NCI-H748 treated with DMSO at 0.1 percent for 48 hours (cell line): Measurements from ENCODE around the gene VPS29.
"Not testable (repeated sequence)": the region's sequence is repeated elsewhere in the genome, so short reads cannot be mapped to it uniquely, and the experiment has no call there.

Source experiments
- DNase-seq: peaks from one replicate; lab custom pipeline; 2025; lab: John Stamatoyannopoulos, UW

The VPS29 gene

DNA sequence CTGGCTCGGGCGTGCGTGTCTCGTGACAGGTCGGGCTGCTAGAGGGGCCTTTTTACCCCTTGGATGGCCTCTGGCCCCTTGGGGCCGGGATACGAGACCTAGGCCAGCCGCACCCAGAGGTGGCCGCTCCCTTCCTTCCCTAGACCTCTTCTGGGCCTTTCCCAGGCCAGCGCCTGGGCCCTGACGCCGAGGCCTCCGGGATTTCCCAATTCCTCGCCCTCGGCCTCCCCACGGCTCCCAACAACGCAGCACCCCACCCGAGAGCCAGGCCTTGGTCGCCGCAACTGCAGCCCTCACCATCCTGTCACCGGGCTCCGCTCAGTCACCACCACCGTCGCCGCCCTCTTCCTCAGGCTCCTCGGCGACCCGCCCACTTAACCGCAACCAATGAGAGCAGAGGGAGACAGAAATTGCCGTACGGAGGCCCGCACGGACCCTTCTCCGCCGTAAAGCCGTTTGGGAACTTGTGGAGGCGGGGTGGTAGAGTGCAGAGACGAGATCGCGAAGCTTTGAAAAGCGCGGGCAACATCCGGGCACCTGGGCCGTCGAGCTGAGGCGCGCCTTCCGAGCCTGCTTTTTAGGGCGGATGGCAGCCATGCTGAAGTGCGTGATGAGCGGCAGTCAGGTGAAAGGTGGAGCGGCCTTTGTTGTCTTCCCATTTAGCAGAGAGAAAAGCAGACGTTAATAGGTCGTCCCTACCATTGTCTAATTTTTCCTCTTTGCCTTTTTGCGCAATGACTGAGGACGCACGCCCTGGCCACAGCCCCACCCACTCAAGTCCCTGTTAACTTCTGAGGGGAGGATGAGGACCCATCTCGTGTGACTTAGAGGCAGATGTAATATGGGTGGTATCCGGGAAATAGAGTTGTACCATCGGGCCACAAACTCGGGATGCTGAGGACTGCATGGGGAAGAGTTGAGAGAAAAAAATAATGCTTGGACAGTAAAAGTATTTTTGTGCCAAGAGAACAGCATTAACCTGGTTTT is at the start of gene VPS29, which contains the start of gene RAD9B:
VPS29 (minus strand) TSS at position 360 of the 987 bp plus-strand sequence; CDS start at position 300, 60 bp downstream.
RAD9B (plus strand) TSS at position 580 of the 987 bp plus-strand sequence; CDS start at position 587, 7 bp downstream.
- DNase-seq, result peak; percentile 95

DNA sequence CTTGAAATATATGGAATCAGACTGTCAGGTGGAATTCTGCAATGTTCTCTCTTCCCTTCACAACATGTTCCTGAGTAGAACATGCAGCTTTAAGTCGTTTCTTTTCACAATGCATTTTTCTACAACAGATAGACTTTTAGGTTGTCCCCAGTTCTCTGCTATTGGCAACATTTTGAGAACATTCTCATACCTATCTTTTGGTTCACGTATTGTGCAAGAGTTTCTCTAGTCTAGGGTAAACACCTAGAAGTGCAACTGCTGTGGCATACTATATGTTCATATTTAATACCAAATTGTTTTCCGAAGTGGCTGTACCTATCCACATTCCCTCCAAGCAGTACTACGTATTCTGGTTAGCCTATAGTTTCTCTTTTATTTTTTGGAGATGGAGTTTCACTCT is 49.1 kb upstream of the VPS29 start:
- DNase-seq, result no peak

DNA sequence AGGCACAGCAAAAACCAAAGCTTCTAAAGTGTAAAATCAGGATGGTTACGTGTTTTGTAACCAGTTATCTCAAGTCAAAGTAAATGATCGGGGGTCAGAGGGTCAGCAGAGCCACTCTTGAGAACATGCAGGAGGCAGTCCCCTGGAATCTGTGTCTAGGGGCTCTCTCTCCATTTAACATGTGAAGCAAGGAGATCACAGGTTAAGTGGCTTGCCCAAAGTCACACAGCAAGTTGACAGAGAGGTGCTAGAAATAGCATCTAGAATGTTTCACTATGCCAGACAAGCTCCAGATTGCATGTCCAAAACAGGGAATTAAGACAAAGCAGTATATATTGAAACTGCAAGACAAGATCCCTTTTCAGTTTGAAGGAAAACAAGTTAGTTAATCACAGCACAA is 47.8 kb upstream of the VPS29 start:
- DNase-seq, result no peak

DNA sequence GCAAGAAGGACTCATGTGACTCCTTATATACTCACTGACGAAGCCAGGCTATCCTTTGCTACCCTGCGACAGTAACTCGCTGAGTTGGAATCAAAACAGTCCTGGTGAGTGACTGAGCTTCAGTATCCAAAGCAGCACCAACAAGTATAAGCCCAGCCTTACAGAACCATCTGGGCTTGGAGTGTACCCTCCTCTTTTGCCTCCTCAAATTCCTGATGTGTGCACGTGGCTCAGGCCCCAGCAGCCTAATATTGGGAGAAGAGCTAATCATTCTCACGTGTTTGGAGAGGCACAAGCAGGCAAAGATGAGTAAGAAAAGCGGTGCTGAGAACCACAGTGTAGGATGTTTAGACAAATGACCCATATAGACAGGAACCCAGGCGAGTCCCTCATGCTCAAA is 46.8 kb upstream of the VPS29 start:
- no peak for DNase-seq

DNA sequence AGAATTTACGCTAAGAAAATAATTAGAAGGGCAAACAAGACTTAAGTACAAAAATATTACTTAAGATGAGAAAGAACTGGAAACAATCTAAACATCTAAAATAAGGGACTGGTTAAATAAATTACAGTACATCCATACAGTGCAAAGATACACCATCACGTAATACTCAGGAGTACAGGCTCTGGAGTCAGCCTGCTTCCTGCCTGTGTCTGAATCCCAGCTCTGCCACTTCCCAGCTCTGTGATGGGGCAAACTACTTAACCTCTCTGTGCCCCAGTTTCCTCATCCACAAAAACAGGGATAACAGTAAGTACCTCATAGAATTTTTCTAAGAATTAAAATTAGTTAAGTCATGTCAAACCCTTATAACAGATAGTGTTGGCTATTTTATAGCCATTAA is 45.2 kb upstream of the VPS29 start:
- DNase-seq, result no peak

DNA sequence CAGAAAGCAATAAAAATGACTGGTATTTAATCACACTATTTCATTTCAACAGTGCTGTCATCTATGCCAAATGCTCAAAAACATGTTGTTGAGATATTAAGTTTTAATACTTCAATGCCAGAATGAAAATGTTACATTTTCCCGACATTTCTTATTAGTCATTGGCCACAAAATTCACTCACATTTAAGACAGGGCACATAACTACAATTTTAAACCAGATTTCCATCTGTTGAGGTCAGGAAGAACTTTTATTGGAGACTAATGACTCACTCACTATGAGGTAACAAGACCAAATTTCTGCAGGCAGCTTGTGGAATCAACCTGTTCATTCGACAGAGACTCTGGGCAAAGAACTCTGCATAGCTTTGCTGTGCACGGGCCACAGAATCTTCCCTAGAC is 44.4 kb upstream of the VPS29 start:
- DNase-seq, result no peak

DNA sequence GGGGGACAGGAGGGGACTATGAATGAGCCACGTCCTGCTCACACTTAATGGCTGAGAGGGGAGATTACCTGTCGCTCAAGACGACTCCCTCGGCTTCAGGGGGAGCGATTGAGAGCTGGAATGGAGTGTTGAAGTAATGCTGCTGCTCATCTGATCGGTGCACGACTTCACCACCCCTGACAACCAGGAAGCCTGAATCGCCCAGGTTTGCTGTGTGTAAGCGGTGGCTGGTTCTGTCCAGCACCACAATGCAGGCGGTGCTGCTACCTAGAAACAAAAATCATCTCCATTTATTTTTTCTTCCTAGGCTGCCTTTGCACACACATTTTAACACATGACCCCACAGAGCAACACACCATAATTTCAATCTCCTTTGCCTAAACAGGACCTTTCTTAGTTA is 43.9 kb upstream of the VPS29 start:
- DNase-seq, result no peak

DNA sequence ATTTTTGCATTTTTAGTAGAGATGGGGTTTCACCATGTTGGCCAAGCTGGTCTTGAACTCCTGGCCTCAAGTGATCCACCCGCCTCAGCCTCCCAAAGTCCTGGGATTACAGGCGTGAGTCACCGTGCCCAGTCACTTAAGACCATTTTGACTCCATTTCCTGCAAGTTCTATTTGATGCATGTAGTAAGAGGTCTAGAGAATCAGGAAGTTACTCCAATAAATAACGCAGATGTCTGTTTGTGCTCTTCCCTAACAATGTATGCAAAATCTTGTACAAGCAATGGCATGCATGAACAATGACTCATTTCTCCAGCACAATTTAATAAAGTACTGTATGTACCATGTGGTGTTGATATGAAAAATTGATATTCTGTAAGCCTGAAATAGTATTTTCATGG is 43.3 kb upstream of the VPS29 start:
- not testable (repeated sequence) for DNase-seq

DNA sequence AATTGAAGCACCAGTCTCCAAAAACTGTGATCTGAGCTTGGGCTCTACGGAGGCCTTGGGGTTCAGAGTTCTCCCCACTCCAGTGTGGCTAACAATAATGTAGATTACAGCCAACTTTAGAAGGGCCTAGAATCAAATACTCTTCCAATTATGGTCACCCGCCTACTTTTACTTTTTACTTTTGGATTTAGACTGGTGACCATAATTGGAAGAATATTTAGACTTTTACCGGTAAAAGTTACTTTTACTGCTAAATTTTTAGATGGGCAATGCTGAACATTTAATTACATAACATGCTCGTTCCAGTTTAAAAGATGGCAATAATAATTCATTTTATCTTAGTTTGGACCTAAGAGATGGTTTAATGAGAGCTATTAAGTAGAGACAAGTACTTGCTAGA is 42.1 kb upstream of the VPS29 start:
- no peak for DNase-seq

DNA sequence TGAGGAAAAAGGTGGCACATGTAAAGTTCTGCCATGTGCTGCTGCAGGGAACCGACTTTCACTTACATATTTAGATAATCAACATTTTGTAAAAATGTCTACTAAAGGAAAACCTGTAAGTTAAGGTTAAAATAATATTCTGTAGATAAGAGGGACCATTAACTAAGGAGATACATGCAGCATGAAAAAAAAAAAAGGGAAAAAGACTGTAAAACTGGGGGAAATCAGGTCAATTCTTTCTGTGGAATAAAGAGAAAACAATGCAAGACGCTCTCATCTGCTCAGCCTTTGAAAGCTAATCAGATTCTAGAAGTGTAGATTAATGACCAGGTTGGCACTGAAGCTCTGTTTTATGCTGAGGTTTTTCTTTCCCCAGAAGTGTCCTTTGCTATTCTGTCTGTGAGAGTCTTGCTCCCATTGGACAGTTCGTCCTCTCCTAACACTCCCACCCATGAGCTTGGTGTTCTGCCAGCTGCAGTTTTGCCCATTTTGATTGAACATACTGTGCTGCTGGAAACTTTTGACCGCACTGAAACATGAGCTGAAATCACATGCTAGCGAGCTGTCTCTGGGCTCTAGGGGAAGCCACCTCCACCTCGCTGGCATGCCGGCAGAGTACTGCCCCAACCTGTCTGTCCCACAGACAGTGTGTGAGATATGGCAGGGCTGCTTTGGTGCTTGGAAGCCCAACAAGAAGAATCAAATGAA is 41.5 kb upstream of the VPS29 start:
- no peak for DNase-seq

DNA sequence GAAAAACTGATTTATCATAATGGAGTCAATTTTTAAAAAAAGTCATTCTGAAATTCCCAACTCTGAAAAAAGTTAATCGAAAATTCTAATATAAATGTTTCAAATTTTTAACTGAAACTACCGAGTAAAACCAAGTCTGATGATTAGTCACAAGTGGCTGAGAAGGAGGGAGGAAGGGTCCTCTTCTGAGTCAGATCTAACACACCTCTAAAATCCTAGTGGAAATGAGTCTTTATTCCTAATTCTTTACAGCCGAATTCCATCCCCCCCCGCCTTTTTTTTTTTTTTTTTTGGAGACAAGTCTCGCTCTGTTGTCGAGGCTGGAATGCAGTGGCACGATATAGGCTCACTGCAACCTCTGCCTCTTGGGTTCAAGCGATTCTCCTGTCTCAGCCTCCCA is 38.1 kb upstream of the VPS29 start:
- DNase-seq, result no peak

DNA sequence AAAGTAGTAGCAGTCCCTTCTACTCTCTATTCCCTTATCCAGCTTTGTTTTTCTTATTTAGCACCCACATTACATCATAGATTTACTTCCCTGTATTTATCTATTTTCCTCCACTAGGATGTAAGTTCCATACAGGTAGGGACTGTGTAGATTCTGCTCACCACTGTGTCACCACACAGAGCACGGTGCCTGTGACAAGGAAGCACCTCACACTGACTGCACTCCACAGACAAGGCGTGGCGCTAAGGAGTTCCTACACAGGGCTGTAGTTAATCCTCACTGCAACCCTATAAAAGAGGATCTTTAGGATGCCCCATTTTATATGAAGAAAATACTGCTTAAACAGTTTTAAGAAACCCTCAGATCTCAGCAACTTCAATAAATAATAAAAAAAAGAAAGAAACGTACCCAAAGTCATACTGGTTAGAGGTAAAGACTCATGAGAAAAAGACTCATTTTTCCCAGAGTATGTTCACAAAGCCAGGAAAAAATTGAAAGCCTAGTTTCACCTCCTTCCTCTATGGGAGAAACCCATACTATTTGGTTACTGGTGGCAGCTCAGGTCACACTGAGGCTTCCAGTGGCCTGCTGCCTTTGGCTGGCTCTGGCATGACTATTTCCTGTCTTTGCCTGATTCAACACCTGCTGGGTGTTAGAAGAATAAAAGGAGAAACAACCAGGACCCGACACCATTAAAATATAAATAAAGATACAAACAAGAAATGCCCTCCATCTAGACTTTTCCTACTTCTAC is 37.1 kb upstream of the VPS29 start:
- no peak for DNase-seq

DNA sequence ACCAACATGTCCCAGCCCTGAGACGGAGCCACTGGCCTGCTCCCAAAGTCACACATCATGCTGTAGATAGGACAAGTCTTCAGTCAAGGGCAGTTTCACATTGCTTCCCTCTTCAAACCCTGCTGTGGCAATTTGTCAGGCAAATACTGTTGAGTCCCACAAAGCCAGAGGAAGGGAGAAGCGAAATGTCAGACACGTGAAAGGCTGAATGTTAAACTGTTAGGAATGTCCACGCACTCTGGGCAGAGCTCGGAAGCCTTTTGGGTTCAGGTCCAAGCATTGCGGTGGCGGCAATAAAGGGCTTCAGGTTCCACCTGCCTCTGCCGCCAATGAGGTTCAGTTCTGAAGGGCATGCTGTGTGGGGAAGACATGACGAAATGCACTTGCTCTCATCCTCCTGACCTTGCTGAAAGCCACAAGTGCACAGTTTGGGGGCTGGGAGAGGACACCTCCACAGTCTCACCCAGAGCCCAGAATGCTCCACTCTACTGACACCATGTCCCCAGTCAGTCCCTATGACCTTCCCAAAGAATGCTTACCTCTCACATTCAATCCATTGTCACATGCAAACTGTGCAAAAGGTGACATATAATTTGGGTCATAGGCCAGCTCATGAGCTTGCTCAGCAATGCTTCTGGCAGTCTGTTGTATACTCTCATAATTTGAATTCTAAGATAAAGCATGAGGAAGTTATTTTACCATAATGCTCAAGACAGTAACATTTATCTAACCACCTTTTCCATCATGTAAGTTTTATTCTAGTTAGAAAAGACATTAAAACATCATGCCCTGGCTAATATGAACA is 35.9 kb upstream of the VPS29 start:
- DNase-seq, result no peak

DNA sequence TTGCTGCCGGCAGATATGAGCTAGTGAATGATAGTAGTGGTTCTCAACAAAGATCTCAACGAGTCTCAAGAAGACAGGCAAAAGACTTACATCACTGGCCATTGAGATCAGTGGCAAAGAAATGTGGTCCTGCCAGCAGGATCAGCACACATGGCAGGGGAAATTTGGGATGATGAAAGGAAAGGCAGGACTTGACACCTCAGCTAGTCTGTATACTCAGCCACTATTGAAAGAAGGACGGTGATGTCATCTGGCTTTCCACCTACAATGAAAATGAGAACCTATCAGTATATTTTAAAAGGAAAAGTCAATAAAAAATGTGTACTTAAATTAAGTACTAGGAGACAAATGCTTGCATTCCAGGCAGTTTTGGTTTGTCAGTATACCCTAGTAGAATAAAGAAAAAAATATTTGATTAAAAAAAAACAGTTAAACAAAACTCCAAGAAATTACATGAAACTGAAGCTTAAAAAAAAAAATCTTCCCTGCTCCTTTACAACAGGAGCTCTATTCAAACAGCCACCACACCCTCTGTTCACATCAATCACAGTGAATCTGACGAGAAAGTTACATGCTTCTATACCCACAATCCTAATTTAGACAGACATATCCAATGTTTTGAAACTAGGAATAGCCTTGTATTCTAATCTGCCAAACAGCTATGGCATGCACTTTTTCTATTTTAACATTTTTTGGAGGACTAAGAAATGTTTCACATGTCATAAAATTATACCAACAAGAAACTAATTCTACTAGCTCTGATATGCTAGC is 35.1 kb upstream of the VPS29 start:
- no peak for DNase-seq

DNA sequence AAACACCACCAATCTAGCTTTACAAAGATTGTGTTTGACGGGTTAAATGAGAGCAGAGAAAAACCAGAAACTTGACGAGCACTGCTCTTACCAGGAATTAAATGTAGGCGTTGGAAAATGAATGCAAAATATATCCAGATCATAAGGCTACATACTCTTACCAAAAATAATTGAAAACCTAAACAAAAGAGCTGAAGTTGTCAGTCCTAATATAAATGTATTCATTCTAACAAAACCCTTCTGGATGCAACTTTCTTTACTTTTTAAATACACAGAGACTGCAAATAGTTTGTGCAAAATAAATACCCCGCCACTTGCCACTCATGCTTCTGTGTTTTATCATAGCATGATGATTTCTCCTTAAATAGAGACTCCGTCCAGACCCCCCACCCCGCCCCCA is 32.9 kb upstream of the VPS29 start:
- DNase-seq, result no peak

DNA sequence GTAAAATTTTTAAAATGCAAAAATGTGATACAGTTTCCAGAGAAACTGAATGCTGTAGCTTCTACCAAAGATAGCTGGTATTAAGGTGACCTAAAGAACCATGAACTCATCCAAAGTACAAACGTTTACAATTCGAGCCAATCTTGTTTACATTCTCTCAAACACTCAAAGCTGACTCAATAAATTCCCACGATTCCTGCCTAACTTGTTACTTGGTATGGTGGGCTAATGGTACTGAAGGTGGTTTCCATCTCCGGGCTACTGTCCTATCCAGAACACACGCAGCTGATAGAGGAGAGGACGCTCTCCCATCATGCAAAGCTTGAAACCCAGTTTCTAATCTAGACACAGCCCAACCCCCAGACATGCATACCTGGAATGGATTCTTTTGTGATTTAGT is 31.7 kb upstream of the VPS29 start:
- no peak for DNase-seq

DNA sequence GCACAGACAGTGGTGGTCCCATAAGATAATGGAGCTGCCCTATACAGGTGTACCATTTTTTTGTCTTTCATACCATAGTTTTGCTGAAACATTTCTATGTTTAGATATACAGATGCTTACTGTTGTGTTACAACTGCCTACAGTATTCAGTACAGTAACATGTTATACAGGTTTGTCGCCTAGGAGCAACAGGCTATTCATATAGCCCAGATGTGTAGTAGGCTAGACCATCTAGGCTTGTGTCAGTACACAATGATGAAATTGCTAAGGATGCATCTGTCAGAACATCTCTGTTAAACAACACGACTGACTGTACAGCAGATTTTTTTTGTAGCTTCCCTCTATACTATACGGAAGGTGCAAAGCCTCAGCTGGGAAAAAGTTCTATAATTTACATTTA is 30.7 kb upstream of the VPS29 start:
- no peak for DNase-seq

DNA sequence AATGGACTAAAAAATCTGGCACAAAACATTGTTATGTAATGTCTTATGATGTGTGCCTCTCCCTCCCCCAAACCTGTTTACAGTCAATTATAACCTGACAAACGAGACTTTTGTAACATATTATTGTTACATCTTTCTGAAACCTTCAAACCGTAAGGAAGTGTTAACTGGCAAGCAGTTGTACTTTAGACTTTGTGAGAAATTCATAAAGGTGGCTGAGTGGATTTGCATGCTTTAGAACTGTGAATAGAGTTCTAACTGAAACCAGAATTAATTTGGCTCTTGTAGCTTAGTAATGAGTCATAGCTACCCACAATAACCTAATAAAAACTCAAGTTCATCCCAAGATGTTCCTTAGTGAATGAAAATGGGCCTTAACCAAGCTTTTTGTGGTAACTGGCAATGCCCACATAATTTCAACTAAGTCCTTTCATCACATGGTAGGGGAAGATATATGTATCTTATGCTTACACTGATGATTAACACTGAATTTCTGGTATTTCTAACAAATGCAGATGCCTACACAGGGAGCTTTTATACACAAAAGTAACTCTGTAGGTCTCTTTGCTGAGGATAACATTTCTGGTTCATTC is 29.9 kb upstream of the VPS29 start:
- DNase-seq, result no peak

DNA sequence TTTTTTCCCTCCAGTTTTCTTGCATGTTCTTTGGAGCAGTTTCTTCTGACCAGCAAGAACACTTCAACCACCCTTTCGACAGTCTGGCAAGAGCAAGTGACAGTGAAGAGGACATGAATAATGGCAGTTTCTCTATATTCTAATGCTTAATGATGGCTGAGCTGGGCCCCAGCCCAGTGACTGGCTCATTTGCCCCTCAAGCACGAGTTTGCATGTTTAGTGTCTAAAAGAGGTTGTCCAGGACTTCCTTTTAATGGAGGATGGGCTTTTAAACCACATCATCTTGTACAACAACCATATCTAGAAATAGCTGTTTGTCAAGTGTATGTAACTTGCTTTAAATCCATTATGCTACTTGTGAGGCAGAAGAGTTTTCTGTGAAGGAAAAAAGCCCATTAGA is 28.6 kb upstream of the VPS29 start:
- DNase-seq, result no peak

DNA sequence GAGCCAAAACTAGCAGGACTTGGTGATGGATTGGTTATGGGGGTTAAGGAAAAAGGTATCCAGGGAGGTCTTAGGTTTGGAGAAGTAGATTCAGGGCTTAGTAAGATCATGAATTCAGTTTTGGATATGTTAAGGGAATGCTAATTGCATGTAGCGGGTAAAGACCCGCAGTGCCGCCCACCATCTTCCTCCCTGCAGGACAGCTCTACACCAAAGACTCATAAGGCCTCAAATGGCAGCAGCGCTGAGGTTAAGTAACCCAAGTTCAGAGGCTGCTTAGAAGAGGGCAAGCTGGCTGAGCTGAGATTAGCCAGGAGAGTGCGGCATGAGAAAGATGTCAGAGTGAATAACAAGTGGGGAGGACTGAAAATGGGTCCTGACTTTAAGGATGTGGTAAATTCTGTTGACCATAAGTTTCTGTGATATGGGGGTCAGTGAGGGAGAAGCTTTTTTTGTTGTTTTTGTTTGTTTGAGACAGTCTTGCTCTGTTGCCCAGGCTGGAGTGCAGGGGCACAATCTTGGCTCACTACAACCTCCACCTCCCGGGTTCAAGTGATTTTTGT is 26.4 kb upstream of the VPS29 start:
- DNase-seq, result no peak
